OCI-LY1 (cell line): Measurements from ENCODE around the gene IL1RAPL2.

Source experiments
- EZH2 ChIP-seq: fragments of 200-600 bp; sonication (generic), shearing (Covaris generic); IDR thresholded peaks from 2 replicates; pipeline ENCODE4 v1.8.0; 2017; ENCODE audit warnings: borderline replicate concordance, mixed run types, mild to moderate bottlenecking, antibody characterized with exemption, low read length, moderate library complexity, mixed read lengths
- TF ChIP-seq, protein P1 (sequence below): fragments of 200-600 bp; sonication (generic), shearing (Covaris generic); IDR thresholded peaks from 2 replicates; pipeline ENCODE4 v1.5.1; 2017; ENCODE audit warnings: mild to moderate bottlenecking, antibody characterized with exemption, low read length, moderate library complexity, mixed read lengths

DNA sequence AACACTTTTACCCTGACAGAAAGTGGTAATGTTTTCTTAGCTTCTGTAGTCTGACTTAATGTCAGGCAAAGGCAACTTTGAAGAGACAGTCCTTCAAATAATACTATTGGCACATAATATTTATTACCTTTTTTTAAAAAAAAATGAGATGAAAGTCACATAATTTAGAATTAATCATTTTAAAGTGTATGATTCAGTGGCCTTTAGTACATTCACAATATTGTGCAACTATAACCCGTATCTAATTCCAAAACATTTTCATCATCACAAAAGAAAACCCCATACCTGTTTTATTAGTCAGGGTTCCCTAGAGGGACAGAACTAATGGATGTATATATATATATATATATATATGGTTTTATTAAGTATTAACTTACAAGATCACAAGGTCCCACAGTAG lies 749.2 kb downstream of the IL1RAPL2 start:
- no peak for TF ChIP-seq EZH2
- TF ChIP-seq, protein P1, sequence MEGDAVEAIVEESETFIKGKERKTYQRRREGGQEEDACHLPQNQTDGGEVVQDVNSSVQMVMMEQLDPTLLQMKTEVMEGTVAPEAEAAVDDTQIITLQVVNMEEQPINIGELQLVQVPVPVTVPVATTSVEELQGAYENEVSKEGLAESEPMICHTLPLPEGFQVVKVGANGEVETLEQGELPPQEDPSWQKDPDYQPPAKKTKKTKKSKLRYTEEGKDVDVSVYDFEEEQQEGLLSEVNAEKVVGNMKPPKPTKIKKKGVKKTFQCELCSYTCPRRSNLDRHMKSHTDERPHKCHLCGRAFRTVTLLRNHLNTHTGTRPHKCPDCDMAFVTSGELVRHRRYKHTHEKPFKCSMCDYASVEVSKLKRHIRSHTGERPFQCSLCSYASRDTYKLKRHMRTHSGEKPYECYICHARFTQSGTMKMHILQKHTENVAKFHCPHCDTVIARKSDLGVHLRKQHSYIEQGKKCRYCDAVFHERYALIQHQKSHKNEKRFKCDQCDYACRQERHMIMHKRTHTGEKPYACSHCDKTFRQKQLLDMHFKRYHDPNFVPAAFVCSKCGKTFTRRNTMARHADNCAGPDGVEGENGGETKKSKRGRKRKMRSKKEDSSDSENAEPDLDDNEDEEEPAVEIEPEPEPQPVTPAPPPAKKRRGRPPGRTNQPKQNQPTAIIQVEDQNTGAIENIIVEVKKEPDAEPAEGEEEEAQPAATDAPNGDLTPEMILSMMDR: no peak
